Myocyte (in vitro differentiated cells): ENCODE data around the gene PRKD3. TPM values are rescaled to one million over a fixed set of nuclear protein-coding genes. Genes with fewer than 3 reads are reported as not detected.

Experiments
- DNase-seq: peaks from one replicate; pipeline ENCODE4 v3.0.0-alpha.2; 2012; ENCODE audit warnings: low read depth
- polyA plus RNA-seq: library from polyadenylated mRNA; unstranded; fragments of >200 nt; gene quantifications from one replicate; pipeline ENCODE4 v1.2.1, GENCODE V29; 2012; ENCODE audit warnings: missing spikeins
- total RNA-seq: library from RNA; depleted of rRNA; stranded (reverse); fragments of >200 nt; gene quantifications from 2 replicates; pipeline ENCODE4 v1.2.3, GENCODE V29; 2014

PRKD3 gene
- total RNA-seq = 19.6 and 24.2 TPM in 2 replicates
- polyA plus RNA-seq = 11.9 TPM

GRCh38 chr2:37324786-37325624, at the start of gene PRKD3:
TSS of gene PRKD3 (minus strand) at chr2:37324833. CDS start at chr2:37316524, 8,309 bp downstream.
- DNase-seq = peak; percentile 79

- DNase-seq = no peak
Measured at GRCh38 chr2:37372000-37372399, 47.4 kb upstream of the PRKD3 start.

GRCh38 chr2:37370666-37371065, 46.0 kb upstream of the PRKD3 start:
- DNase-seq = no peak

GRCh38 chr2:37367984-37368383, 43.4 kb upstream of the PRKD3 start:
- DNase-seq = no peak

GRCh38 chr2:37367310-37367709, 42.7 kb upstream of the PRKD3 start:
- DNase-seq = no peak

GRCh38 chr2:37366773-37367172, 42.1 kb upstream of the PRKD3 start:
- peak; percentile 29 for DNase-seq

- peak; percentile 94 for DNase-seq
Measured at GRCh38 chr2:37365669-37366068, 41.0 kb upstream of the PRKD3 start.

- DNase-seq = no peak
Measured at GRCh38 chr2:37364351-37364750, 39.7 kb upstream of the PRKD3 start.

- no peak for DNase-seq
Measured at GRCh38 chr2:37361994-37362698, 37.5 kb upstream of the PRKD3 start.

GRCh38 chr2:37361216-37361815, 36.7 kb upstream of the PRKD3 start:
- DNase-seq = peak; percentile 59

- DNase-seq = no peak
Measured at GRCh38 chr2:37358466-37358865, 33.8 kb upstream of the PRKD3 start.

- no peak for DNase-seq
Measured at GRCh38 chr2:37357530-37357929, 32.9 kb upstream of the PRKD3 start.

GRCh38 chr2:37357069-37357468, 32.4 kb upstream of the PRKD3 start:
- DNase-seq = no peak

GRCh38 chr2:37356299-37356698, 31.7 kb upstream of the PRKD3 start:
- DNase-seq = no peak

- no peak for DNase-seq
Measured at GRCh38 chr2:37355735-37356134, 31.1 kb upstream of the PRKD3 start.

- no peak for DNase-seq
Measured at GRCh38 chr2:37354531-37354930, 29.9 kb upstream of the PRKD3 start.

- DNase-seq = peak; percentile 54
Measured at GRCh38 chr2:37350034-37350433, 25.4 kb upstream of the PRKD3 start.

GRCh38 chr2:37349231-37349860, 24.7 kb upstream of the PRKD3 start:
- no peak for DNase-seq

GRCh38 chr2:37348155-37348554, 23.5 kb upstream of the PRKD3 start:
- DNase-seq = no peak

- peak; percentile 18 for DNase-seq
Measured at GRCh38 chr2:37344453-37345361, 20.1 kb upstream of the PRKD3 start, which contains the start of gene QPCT. TSS of gene QPCT (plus strand) at chr2:37344630. CDS start at chr2:37344732, 102 bp downstream.
